ENCODE measurements around the gene HTT. TPM values are rescaled to one million over a fixed set of nuclear protein-coding genes. Genes with fewer than 3 reads are reported as not detected.
A peak's percentile ranks its signal among the peaks of the same experiment; 100 is the strongest.

The HTT gene
- total RNA-seq, 1 experiment from 2014 or later: 64.4 TPM

- no peaks in the 10 kb centered on the region for H3K79me1 ChIP-seq (ENCODE audit: insufficient read depth, low read depth, low read length, poor library complexity, severe bottlenecking)
- no peak for TF ChIP-seq CTCF (conservative IDR thresholded peaks at IDR 0.05)
- H3K9me3 ChIP-seq (ENCODE audit: control insufficient read depth, low read depth, low read length): no peaks in the 10 kb centered on the region
- no peak overlapping the region for H2AK5ac ChIP-seq (ENCODE audit: insufficient read length, low read length)
- Mint-ChIP-seq H3K27ac (no peak overlapping the region), H3K36me3 (ENCODE audit: insufficient read depth in 1 of 3, low read depth in 3 of 3) (peaks cover 2 to 6% (median 3%) of the 10 kb centered on the region in 3 experiments; a peak in 4 of 7 replicates), H3K4me1 (no peaks in the 10 kb centered on the region), H3K4me3 (no peak overlapping the region), H3K9me3 (peaks cover 7 to 9% of the 10 kb centered on the region in 2 experiments), H3K27me3 (ENCODE audit: low read depth) (peaks cover 33% of the 10 kb centered on the region)
- no peak overlapping the region for H2AFZ ChIP-seq (ENCODE audit: low read length)
- no peak overlapping the region for H2BK15ac ChIP-seq (ENCODE audit: low read depth, low read length)
- no peak overlapping the region for H4K91ac ChIP-seq (ENCODE audit: insufficient read length, low read depth, low read length)
- H4K8ac ChIP-seq (replicated peaks; ENCODE audit: insufficient read length, low read depth, low read length): no peak overlapping the region
- no peak overlapping the region for H2BK120ac ChIP-seq (ENCODE audit: low read depth, low read length, poor library complexity, severe bottlenecking)
- H3K4ac ChIP-seq (ENCODE audit: low read depth, low read length): no peak overlapping the region
- WGBS (ENCODE audit: extremely low coverage, insufficient read length, low lambda C conversion rate): no CpG with 5 or more reads among the region's 9 CpGs
- no peaks in the 10 kb centered on the region for H3K79me2 ChIP-seq (ENCODE audit: insufficient read depth, low read length)
- H3T11ph ChIP-seq (ENCODE audit: low read length): no peak overlapping the region
- H2BK5ac ChIP-seq (ENCODE audit: insufficient read length, low read length): no peak overlapping the region
- H3K4me2 ChIP-seq (ENCODE audit: insufficient read depth, insufficient read length, low read length): no peak overlapping the region
- H2BK20ac ChIP-seq (ENCODE audit: low read depth, low read length, poor library complexity, severe bottlenecking): no peak overlapping the region
- no peak overlapping the region for H3K27ac ChIP-seq (ENCODE audit: insufficient read length, low read depth, low read length)
- no peaks in the 10 kb centered on the region for H3K4me1 ChIP-seq (ENCODE audit: insufficient read depth, low read length)
- H3K56ac ChIP-seq (ENCODE audit: insufficient read length, low read depth, low read length): no peak overlapping the region
- no peak overlapping the region for H3K18ac ChIP-seq (ENCODE audit: insufficient read length, low read depth, low read length)
- H3K14ac ChIP-seq (ENCODE audit: insufficient read depth, low read length): no peak overlapping the region
- H3K23me2 ChIP-seq (ENCODE audit: insufficient read length, low read depth, low read length, poor library complexity, severe bottlenecking): no peaks in the 10 kb centered on the region
- no peak overlapping the region for H4K5ac ChIP-seq (ENCODE audit: insufficient read length, low read depth, low read length)
- H2BK12ac ChIP-seq (ENCODE audit: insufficient read length, low read depth, low read length): no peak overlapping the region
- DNase-seq: peak; percentile 28
- H3K27me3 ChIP-seq (ENCODE audit: insufficient read depth, low read length): no peaks in the 10 kb centered on the region
- H3K9ac ChIP-seq (ENCODE audit: extremely low read depth, insufficient read length, low read length): no peak overlapping the region
- H4K20me1 ChIP-seq (ENCODE audit: control insufficient read depth, insufficient read depth, insufficient read length): no peaks in the 10 kb centered on the region
- no peak overlapping the region for H3K23ac ChIP-seq (ENCODE audit: insufficient read length, low read depth, low read length)
Observed at GRCh38 chr4:3276986-3277385, 202.5 kb downstream of the HTT start.
